Measurements from ENCODE around the gene C7orf25.

Gene C7orf25

DNA sequence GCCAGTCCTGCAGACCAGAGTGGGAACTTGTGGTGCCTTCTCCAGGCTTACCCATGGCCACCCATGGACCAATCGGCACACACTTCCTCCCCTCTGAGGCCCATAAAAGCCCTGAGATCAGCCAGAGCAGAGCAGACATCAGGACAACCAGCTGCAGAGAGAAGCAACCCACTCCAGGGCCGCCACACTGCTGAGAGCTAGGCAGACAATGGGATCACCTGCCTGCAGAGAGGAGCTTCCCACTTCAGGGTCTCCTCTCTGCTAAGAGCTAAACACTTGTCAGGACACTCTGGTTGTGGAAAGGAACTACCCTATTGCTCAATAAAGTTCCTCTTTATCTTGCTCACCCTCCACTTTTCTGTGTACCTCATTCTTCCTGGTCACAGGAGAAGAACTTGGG is 34.0 kb downstream of the C7orf25 start:
- no peak for DNase-seq (ENCODE audit: low spot score)

DNA sequence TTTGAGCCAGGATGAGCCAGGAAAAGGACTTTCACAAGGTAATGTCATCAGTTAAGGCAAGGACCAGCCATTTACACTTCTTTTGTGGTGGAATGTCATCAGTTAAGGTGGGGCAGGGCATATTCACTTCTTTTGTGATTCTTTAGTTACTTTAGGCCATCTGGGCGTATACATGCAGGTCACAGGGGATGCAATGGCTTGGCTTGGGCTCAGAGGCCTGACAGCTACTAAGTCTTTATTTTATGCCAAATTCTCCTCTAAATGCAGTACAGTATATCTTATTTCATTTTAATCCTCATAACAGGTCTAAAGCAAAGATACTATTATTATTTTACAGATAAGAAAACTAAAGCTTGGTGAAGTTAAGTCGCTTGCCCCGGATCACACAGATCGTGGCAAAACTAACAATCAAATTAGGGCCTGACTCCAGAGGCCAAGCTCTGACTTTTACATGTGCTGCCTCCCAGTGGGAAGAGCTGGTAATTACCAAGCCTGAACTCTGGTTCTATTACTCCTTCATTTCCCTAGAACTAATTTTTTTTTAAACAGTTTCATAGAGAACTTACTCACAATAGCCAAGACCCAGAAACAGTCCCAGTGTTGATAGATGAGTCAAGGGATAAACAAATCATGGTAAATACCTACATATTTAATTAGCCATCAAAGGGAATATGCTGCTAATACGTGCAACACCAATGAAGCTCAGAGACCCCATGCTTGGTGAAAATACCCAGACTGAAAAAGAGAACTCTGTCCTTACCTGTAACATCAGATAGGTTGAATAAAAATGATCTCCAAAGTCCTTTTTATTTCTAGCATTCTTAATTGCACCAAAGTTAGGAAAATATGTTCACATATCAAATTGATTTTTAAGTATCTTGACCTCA is 35.4 kb downstream of the C7orf25 start:
- peak; percentile 58 for DNase-seq (ENCODE audit: low spot score)

- DNase-seq (ENCODE audit: low spot score), result peak; percentile 78
Measured at GRCh38 chr7:42869131-42870020, 42.5 kb downstream of the C7orf25 start.

GRCh38 chr7:42868480-42868879 is 43.4 kb downstream of the C7orf25 start:
- DNase-seq (ENCODE audit: low spot score), result no peak

Measured in activated CD4-positive, alpha-beta T cell treated with anti-CD3 and anti-CD28 coated beads, Interleukin-2, Interleukin-4, amounts not matched to agents 100 ng/mL and 50 ng/mL, durations not matched to agents 16 hours and 8 hours (primary cell).